BE2C (cell line): ENCODE results near the gene GUCY1A1.

ENCODE experiments used
- DNase-seq: peaks from one replicate; pipeline ENCODE4 v3.0.0-alpha.2; 2020
- H3K27me3 ChIP-seq: fragments of 250-450 bp; sonication (Bioruptor Pico); 2 replicates; pipeline ENCODE4 v1.5.1; 2020; ENCODE audit warnings: mild to moderate bottlenecking
- H3K36me3 ChIP-seq: fragments of 250-450 bp; sonication (Bioruptor Pico); 2 replicates; pipeline ENCODE4 v1.5.1; 2020; ENCODE audit warnings: mild to moderate bottlenecking
- H3K4me1 ChIP-seq: fragments of 250-450 bp; sonication (Bioruptor Pico); 2 replicates; pipeline ENCODE4 v1.5.1; 2020
- H3K4me3 ChIP-seq: 2 replicates; pipeline ENCODE4 v1.5.1; 2011; ENCODE audit warnings: low read depth, low read length
- H3K9me3 ChIP-seq: fragments of 250-450 bp; sonication (Bioruptor Pico); 2 replicates; pipeline ENCODE4 v1.5.1; 2020
- CTCF ChIP-seq: IDR thresholded peaks from 2 replicates; pipeline ENCODE4 v1.5.1; 2012; ENCODE audit warnings: mild to moderate bottlenecking, low read depth, low read length

Gene GUCY1A1

GRCh38 chr4:155722336-155722735 is 55.7 kb downstream of the GUCY1A1 start:
- peaks cover 7% of the 10 kb centered on the region; the same call in 1 of the 2 replicates for H3K36me3 ChIP-seq
- H3K4me1 ChIP-seq, result no peaks in the 10 kb centered on the region
- TF ChIP-seq CTCF, result no peak
- H3K27me3 ChIP-seq, result no peaks in the 10 kb centered on the region
- no peak for DNase-seq
- no peaks in the 10 kb centered on the region for H3K9me3 ChIP-seq
- no peak overlapping the region for H3K4me3 ChIP-seq

- DNase-seq, result no peak
Measured at GRCh38 chr4:155722816-155723499, 56.3 kb downstream of the GUCY1A1 start.

GRCh38 chr4:155724731-155725130 is 58.1 kb downstream of the GUCY1A1 start:
- Histone ChIP-seq H3K36me3 (peaks cover 7% of the 10 kb centered on the region; the same call in 1 of the 2 replicates), H3K4me3 (no peak overlapping the region), H3K27me3 (no peaks in the 10 kb centered on the region), H3K4me1 (no peaks in the 10 kb centered on the region), H3K9me3 (no peaks in the 10 kb centered on the region)
- TF ChIP-seq CTCF, result no peak
- no peak for DNase-seq

More at GRCh38 chr4:155722816-155723499, 56.3 kb downstream of the GUCY1A1 start:
- no peaks in the 10 kb centered on the region for H3K27me3 ChIP-seq
- no peak for TF ChIP-seq CTCF
- H3K9me3 ChIP-seq, result no peaks in the 10 kb centered on the region
- no peaks in the 10 kb centered on the region for H3K4me1 ChIP-seq
- no peak overlapping the region for H3K4me3 ChIP-seq
- peaks cover 7% of the 10 kb centered on the region; the same call in 1 of the 2 replicates for H3K36me3 ChIP-seq

GRCh38 chr4:155734065-155734464 is 67.4 kb downstream of the GUCY1A1 start:
- Histone ChIP-seq H3K36me3 (no peaks in the 10 kb centered on the region), H3K4me3 (no peak overlapping the region), H3K9me3 (no peaks in the 10 kb centered on the region), H3K4me1 (peaks cover 3% of the 10 kb centered on the region; the same call in 1 of the 2 replicates), H3K27me3 (no peaks in the 10 kb centered on the region)
- no peak for TF ChIP-seq CTCF
- DNase-seq, result no peak

- Histone ChIP-seq H3K36me3 (no peaks in the 10 kb centered on the region), H3K4me1 (peaks cover 3% of the 10 kb centered on the region; the same call in 1 of the 2 replicates), H3K27me3 (no peaks in the 10 kb centered on the region), H3K9me3 (no peaks in the 10 kb centered on the region), H3K4me3 (no peak overlapping the region)
- no peak for TF ChIP-seq CTCF
- DNase-seq, result no peak
Measured at GRCh38 chr4:155734951-155735350, 68.3 kb downstream of the GUCY1A1 start.

DNA sequence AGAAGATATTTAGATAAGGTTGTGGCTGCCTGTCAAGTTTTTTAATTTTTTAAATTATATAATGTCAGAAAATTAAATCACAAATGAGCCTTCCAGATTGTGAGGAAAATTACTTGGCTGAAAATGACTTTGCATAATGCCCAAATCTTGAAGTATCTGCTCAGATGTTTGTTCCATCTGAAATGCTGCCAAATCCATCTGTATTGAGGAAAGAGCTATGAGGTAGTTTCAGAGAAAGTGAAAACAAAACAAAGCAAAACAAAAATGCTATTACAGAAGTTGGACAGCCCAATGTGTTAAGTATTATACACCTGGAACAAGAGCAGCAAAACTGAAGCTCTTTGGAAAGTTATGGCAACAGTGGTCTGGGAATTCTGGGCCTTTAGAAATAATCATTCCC is 68.8 kb downstream of the GUCY1A1 start:
- Histone ChIP-seq H3K9me3 (no peaks in the 10 kb centered on the region), H3K36me3 (no peaks in the 10 kb centered on the region), H3K4me3 (no peak overlapping the region), H3K4me1 (peaks cover 3% of the 10 kb centered on the region; the same call in 1 of the 2 replicates), H3K27me3 (no peaks in the 10 kb centered on the region)
- no peak for TF ChIP-seq CTCF
- no peak for DNase-seq
